22Rv1 (cell line): ENCODE data around the gene PAQR9.
A peak's percentile ranks its signal among the peaks of the same experiment; 100 is the strongest.

ENCODE experiments used
- H3K27ac ChIP-seq: fragments of 450-650 bp; 2 replicates; pipeline ENCODE4 v1.5.1; 2017
- ZFX ChIP-seq: fragments of 450-650 bp; IDR thresholded peaks from 2 replicates; pipeline ENCODE4 v1.6.1; 2017; ENCODE audit warnings: antibody characterized with exemption, borderline replicate concordance
- TF ChIP-seq, protein P1 (sequence below): fragments of 450-650 bp; IDR thresholded peaks from 2 replicates; pipeline ENCODE4 v1.5.1; 2017; ENCODE audit warnings: mild to moderate bottlenecking

The PAQR9 gene

GRCh38 chr3:143001369-143002082 lies 38.1 kb upstream of the PAQR9 start, which contains the start of gene U2SURP:
Gene U2SURP (plus strand): TSS chr3:143001570. CDS start chr3:143001629, 59 bp downstream.
- TF ChIP-seq ZFX: peak; percentile 82; the same call in 1 of the 2 replicates
- TF ChIP-seq, protein P1, sequence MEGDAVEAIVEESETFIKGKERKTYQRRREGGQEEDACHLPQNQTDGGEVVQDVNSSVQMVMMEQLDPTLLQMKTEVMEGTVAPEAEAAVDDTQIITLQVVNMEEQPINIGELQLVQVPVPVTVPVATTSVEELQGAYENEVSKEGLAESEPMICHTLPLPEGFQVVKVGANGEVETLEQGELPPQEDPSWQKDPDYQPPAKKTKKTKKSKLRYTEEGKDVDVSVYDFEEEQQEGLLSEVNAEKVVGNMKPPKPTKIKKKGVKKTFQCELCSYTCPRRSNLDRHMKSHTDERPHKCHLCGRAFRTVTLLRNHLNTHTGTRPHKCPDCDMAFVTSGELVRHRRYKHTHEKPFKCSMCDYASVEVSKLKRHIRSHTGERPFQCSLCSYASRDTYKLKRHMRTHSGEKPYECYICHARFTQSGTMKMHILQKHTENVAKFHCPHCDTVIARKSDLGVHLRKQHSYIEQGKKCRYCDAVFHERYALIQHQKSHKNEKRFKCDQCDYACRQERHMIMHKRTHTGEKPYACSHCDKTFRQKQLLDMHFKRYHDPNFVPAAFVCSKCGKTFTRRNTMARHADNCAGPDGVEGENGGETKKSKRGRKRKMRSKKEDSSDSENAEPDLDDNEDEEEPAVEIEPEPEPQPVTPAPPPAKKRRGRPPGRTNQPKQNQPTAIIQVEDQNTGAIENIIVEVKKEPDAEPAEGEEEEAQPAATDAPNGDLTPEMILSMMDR: no peak
- peak within 1 kb of the TSS; percentile 93 for H3K27ac ChIP-seq

DNA sequence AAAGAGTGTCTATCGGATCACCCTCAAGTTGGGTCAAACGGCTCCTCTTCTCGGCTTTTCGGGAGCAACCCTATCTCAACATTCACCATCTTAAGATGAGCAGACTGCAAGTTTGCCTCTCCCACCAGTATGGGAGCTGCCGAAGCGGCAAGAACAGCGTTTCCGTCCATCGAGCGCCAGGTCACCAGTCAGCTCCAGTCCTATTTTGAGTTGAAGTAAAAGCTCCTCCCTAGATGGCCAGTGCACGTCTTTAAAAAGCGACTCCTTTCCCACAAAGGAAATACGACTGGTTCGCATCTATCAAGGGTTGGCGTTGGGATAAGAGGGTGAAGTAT lies 37.5 kb upstream of the PAQR9 start:
- TF ChIP-seq ZFX: no peak
- TF ChIP-seq, protein P1: no peak
- H3K27ac ChIP-seq: peak overlapping the region; percentile 93

DNA sequence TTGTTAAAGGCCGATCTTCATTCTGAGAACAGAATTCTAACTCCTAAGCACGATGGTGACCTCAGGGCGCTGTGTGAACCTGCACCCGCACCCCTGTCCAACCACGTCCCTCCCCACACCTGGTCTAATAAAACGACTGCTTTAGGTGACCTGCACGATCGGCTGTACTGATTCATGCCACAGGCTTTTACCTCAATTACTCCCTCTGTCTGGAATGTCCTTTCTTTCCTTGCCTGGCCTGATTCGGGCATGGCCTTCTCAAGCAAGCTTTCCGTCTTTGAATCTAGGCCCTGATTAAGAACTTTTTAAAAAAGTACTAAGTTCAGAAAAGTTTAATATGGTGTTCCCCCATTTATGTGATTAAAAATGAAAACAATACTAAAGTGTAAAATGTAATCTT lies 37.1 kb upstream of the PAQR9 start:
- TF ChIP-seq ZFX: no peak
- TF ChIP-seq, protein P1: no peak
- H3K27ac ChIP-seq: peak overlapping the region; percentile 93

- H3K27ac ChIP-seq: peak overlapping the region; percentile 93
- TF ChIP-seq, protein P1: no peak
- TF ChIP-seq ZFX: no peak
Measured at GRCh38 chr3:142999881-143000280, 36.4 kb upstream of the PAQR9 start.

DNA sequence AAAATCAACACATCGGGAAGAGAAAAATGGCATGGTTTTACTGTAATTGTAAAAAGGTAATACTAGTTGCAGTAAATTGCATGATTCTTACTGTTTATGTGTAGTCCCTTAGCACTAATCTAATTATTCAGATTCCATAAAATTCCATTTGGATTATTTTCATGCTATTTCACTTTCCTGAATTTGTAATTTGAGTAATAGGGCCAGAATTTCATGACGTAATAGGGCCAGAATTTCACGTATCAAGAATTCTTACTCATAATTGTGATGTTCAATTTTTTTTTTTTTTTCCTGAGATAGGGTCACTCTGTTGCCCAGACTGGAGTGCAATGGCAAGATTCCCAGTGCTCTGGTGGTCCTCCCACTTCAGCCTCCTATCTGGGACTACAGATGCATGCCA lies 35.0 kb upstream of the PAQR9 start:
- no peak overlapping the region for H3K27ac ChIP-seq
- TF ChIP-seq, protein P1: no peak
- TF ChIP-seq ZFX: no peak

GRCh38 chr3:142997330-142997729 lies 33.9 kb upstream of the PAQR9 start:
- TF ChIP-seq ZFX: no peak
- TF ChIP-seq, protein P1: no peak
- H3K27ac ChIP-seq: no peak overlapping the region

- H3K27ac ChIP-seq: no peak overlapping the region
- no peak for TF ChIP-seq ZFX
- TF ChIP-seq, protein P1: peak; percentile 87
Measured at GRCh38 chr3:142993958-142994442, 30.5 kb upstream of the PAQR9 start.
